SK-N-SH (cell line): ENCODE measurements around the gene APRT. TPM values are rescaled to one million over a fixed set of nuclear protein-coding genes. Genes with fewer than 3 reads are reported as not detected.

Experiments
- CTCF ChIA-PET: fragments of 300-600, 350-600 bp; formaldehyde crosslinking; extraction: SDS; loops from one replicate; lab custom pipeline; 2021; lab: Yijun Ruan, JAX
- POLR2A ChIA-PET: fragments of 350-600 bp; sonication (Branson Sonifier 250); formaldehyde crosslinking; extraction: SDS; loops from one replicate; lab custom pipeline; 2020; ENCODE audit warnings: antibody characterized with exemption, inconsistent platforms; lab: Yijun Ruan, JAX
- DNase-seq: peaks from one replicate; pipeline ENCODE4 v3.0.0; 2012
- H2AFZ ChIP-seq: fragments of 200-600 bp; sonication (generic); 2 replicates; pipeline ENCODE4 v1.8.1; 2016; ENCODE audit warnings: antibody characterized with exemption, mild to moderate bottlenecking, low read depth
- H3F3A ChIP-seq: fragments of 200-600 bp; sonication (generic); replicated peaks from 2 replicates; pipeline ENCODE3; 2016; ENCODE audit warnings: antibody characterized with exemption, mild to moderate bottlenecking; ENCODE audit not compliant: insufficient read depth
- H3K27ac ChIP-seq, 2 experiments: fragments of 200-500 bp in 1 of 2; fragments of 200-600 bp in 1 of 2; sonication (Bioruptor generic) in 1 of 2; sonication (generic), shearing (Covaris generic) in 1 of 2; 2 replicates each; pipeline versions ENCODE4 v1.5.1 to v1.6.1; 2014 to 2016; ENCODE audit warnings: low read depth in 2 of 2, inconsistent platforms in 1 of 2, low read length in 1 of 2, mild to moderate bottlenecking in 1 of 2, mixed read lengths in 1 of 2
- H3K27me3 ChIP-seq: fragments of 200-600 bp; sonication (generic), shearing (Covaris generic); 2 replicates; pipeline ENCODE4 v1.6.1; 2016; ENCODE audit warnings: mixed run types; ENCODE audit not compliant: insufficient read depth
- H3K36me3 ChIP-seq, 2 experiments: fragments of 200-500 bp in 1 of 2; fragments of 200-600 bp in 1 of 2; sonication (Bioruptor generic) in 1 of 2; sonication (generic) in 1 of 2; replicated peaks in 1 of 2; 2 replicates each; pipeline versions ENCODE3 to v1.5.1; 2014 to 2016; ENCODE audit warnings: low read length in 1 of 2, mild to moderate bottlenecking in 1 of 2; ENCODE audit not compliant: insufficient read depth in 2 of 2, control insufficient read depth in 1 of 2
- H3K4me1 ChIP-seq, 2 experiments: fragments of 200-500 bp in 1 of 2; fragments of 200-600 bp in 1 of 2; sonication (Bioruptor generic) in 1 of 2; sonication (generic), shearing (Covaris generic) in 1 of 2; 2 replicates each; pipeline versions ENCODE4 v1.5.1 to v1.6.1; 2014 to 2016; ENCODE audit warnings: low read depth in 1 of 2, low read length in 1 of 2, mixed run types in 1 of 2; ENCODE audit not compliant: insufficient read depth in 2 of 2, control insufficient read depth in 1 of 2
- H3K4me2 ChIP-seq: fragments of 200-600 bp; sonication (generic), shearing (Covaris generic); 2 replicates; pipeline ENCODE4 v1.6.1; 2017; ENCODE audit warnings: mixed run types
- H3K4me3 ChIP-seq, 2 experiments: fragments of 200-500 bp in 1 of 2; fragments of 200-600 bp in 1 of 2; sonication (Bioruptor generic) in 1 of 2; sonication (generic), shearing (Covaris generic) in 1 of 2; 2 replicates each; pipeline versions ENCODE4 v1.5.1 to v1.8.1; 2014 to 2016; ENCODE audit warnings: low read depth in 2 of 2, inconsistent platforms in 1 of 2, low read length in 1 of 2, mild to moderate bottlenecking in 1 of 2, mixed read lengths in 1 of 2, moderate library complexity in 1 of 2
- H3K79me2 ChIP-seq: fragments of 200-600 bp; sonication (generic); 2 replicates; pipeline ENCODE4 v1.8.1; 2017; ENCODE audit warnings: mild to moderate bottlenecking; ENCODE audit not compliant: insufficient read depth
- H3K9ac ChIP-seq: fragments of 200-600 bp; sonication (generic); 2 replicates; pipeline ENCODE4 v1.6.1; 2017; ENCODE audit warnings: mixed run types
- H3K9me2 ChIP-seq: fragments of 200-600 bp; sonication (generic); 2 replicates; pipeline ENCODE4 v1.6.1; 2017; ENCODE audit warnings: mixed run types
- H3K9me3 ChIP-seq: fragments of 200-600 bp; sonication (generic); 2 replicates; pipeline ENCODE4 v1.6.1; 2017; ENCODE audit warnings: mixed run types, mild to moderate bottlenecking, moderate library complexity
- H4K20me1 ChIP-seq: fragments of 200-600 bp; sonication (generic); 2 replicates; pipeline ENCODE4 v1.6.1; 2017; ENCODE audit warnings: mild to moderate bottlenecking, mixed run types; ENCODE audit not compliant: insufficient read depth
- CTCF ChIP-seq: fragments of 200-600 bp; sonication (generic); IDR thresholded peaks from 2 replicates; pipeline ENCODE4 v1.6.1; 2017; ENCODE audit warnings: antibody characterized with exemption, mild to moderate bottlenecking, moderate library complexity
- ELF1 ChIP-seq: IDR thresholded peaks from 2 replicates; pipeline ENCODE4 v1.4.0; 2012
- EZH2phosphoT487 ChIP-seq: fragments of 200-600 bp; sonication (generic); IDR thresholded peaks from 2 replicates; pipeline ENCODE4 v1.6.1; 2017; ENCODE audit warnings: low read depth, mixed run types, mild to moderate bottlenecking, antibody characterized with exemption, moderate library complexity, borderline replicate concordance
- FOXJ3 ChIP-seq: sonication (generic); formaldehyde crosslinking; IDR thresholded peaks from 2 replicates; pipeline ENCODE4 v1.5.1; 2020; ENCODE audit warnings: mild to moderate bottlenecking, missing genetic modification reagents
- FOXM1 ChIP-seq: IDR thresholded peaks from 2 replicates; pipeline ENCODE4 v1.4.0; 2012; ENCODE audit warnings: low read depth, mild to moderate bottlenecking
- GABPA ChIP-seq: IDR thresholded peaks from 2 replicates; pipeline ENCODE4 v1.4.0; 2012; ENCODE audit warnings: low read depth, mild to moderate bottlenecking
- JUND ChIP-seq: IDR thresholded peaks from 2 replicates; pipeline ENCODE4 v1.4.0; 2012
- MAX ChIP-seq: IDR thresholded peaks from 2 replicates; pipeline ENCODE4 v1.4.0; 2012; ENCODE audit warnings: low read depth
- MEF2A ChIP-seq: IDR thresholded peaks from 2 replicates; pipeline ENCODE4 v1.4.0; 2012; ENCODE audit warnings: low read depth, borderline replicate concordance
- NRF1 ChIP-seq: IDR thresholded peaks from 2 replicates; pipeline ENCODE4 v1.6.1; 2012; ENCODE audit warnings: low read depth, mild to moderate bottlenecking, low read length
- POLR2AphosphoS5 ChIP-seq: IDR thresholded peaks from 2 replicates; pipeline ENCODE4 v1.6.1; 2012; ENCODE audit warnings: low read depth, low read length
- RAD21 ChIP-seq: IDR thresholded peaks from 2 replicates; pipeline ENCODE4 v1.6.1; 2012; ENCODE audit warnings: mild to moderate bottlenecking, low read length
- RCOR1 ChIP-seq: fragments of 150-350 bp; IDR thresholded peaks from 2 replicates; pipeline ENCODE4 v1.6.1; 2017; ENCODE audit warnings: antibody characterized with exemption, low read length
- REST ChIP-seq: IDR thresholded peaks from 2 replicates; pipeline ENCODE4 v1.6.1; 2012; ENCODE audit warnings: mild to moderate bottlenecking, low read depth, low read length, moderate library complexity
- RXRA ChIP-seq: IDR thresholded peaks from 2 replicates; pipeline ENCODE4 v1.4.0; 2012; ENCODE audit warnings: low read depth, mild to moderate bottlenecking, borderline replicate concordance
- SIN3A ChIP-seq: IDR thresholded peaks from 2 replicates; pipeline ENCODE4 v1.6.1; 2012; ENCODE audit warnings: low read depth, mild to moderate bottlenecking, low read length, moderate library complexity, borderline replicate concordance
- TAF1 ChIP-seq: IDR thresholded peaks from 2 replicates; pipeline ENCODE4 v1.6.1; 2012; ENCODE audit warnings: low read depth, mild to moderate bottlenecking, low read length, moderate library complexity, borderline replicate concordance
- TEAD4 ChIP-seq: IDR thresholded peaks from 2 replicates; pipeline ENCODE4 v1.4.0; 2012; ENCODE audit warnings: mild to moderate bottlenecking, borderline replicate concordance; ENCODE audit not compliant: insufficient read depth
- USF1 ChIP-seq: IDR thresholded peaks from 2 replicates; pipeline ENCODE4 v1.4.0; 2012; ENCODE audit warnings: low read depth, borderline replicate concordance
- USF2 ChIP-seq: fragments of 150-350 bp; IDR thresholded peaks from 2 replicates; pipeline ENCODE4 v1.6.1; 2017; ENCODE audit warnings: antibody characterized with exemption, low read length, low read depth, borderline replicate concordance
- YY1 ChIP-seq: IDR thresholded peaks from 2 replicates; pipeline ENCODE4 v1.4.0; 2012; ENCODE audit warnings: low read depth, mild to moderate bottlenecking
- ZBTB33 ChIP-seq: IDR thresholded peaks from 2 replicates; pipeline ENCODE4 v1.4.0; 2012; ENCODE audit warnings: low read depth, borderline replicate concordance
- WGBS: methylation state at CpG from one replicate; pipeline ENCODE4 v1.1.6; 2017; ENCODE audit warnings: low lambda C conversion rate; 5-methylcytosine and 5-hydroxymethylcytosine counted together
- polyA plus RNA-seq, 3 experiments: library from polyadenylated mRNA; depleted of rRNA; stranded (reverse); fragments of >200 nt; gene quantifications; 2 replicates each; pipeline ENCODE4 v1.2.3, GENCODE V29; 2012

Gene APRT
- polyA plus RNA-seq (2012; rRNA removed): 178 and 192 TPM in 2 replicates
- polyA plus RNA-seq (2012; cell fraction: cytosol; rRNA removed): 87.4 and 115 TPM in 2 replicates
- polyA plus RNA-seq (2012; cell fraction: nucleus; rRNA removed): 186 and 231 TPM in 2 replicates

GRCh38 chr16:88811769-88812512, at the start of gene APRT:
Gene APRT (minus strand): TSS chr16:88811928. CDS start chr16:88811899, 29 bp downstream.
- no peaks in the 10 kb centered on the region for H3K9me2 ChIP-seq
- peak within 1 kb of the TSS; percentile 79 to 91 for H3K27ac ChIP-seq
- peak within 1 kb of the TSS; percentile 78 for H3K9ac ChIP-seq
- H3K4me1 ChIP-seq: peaks cover 10 to 29% of the 10 kb centered on the region in 2 experiments; a peak in 2 of 4 replicates
- POLR2A ChIA-PET: interaction anchor here (0.9 to 1.4 kb wide), 2 partner anchors 46 to 359 kb away, joined by 3 to 7 read pairs; partner anchors contain the start of gene TRAPPC2L
- DNase-seq: peak; percentile 99
- peak within 1 kb of the TSS; percentile 73 to 74 for H3K4me3 ChIP-seq
- H3K9me3 ChIP-seq: no peaks in the 10 kb centered on the region
- no peaks in the 10 kb centered on the region for H3K27me3 ChIP-seq
- peak within 1 kb of the TSS; percentile 89 for H2AFZ ChIP-seq
- peak within 1 kb of the TSS; percentile 98 for H3K4me2 ChIP-seq
- peaks cover 22% of the 10 kb centered on the region for H4K20me1 ChIP-seq
- peaks cover 25% of the 10 kb centered on the region for H3F3A ChIP-seq
- H3K36me3 ChIP-seq: peaks cover 0 to 23% of the 10 kb centered on the region in 2 experiments
- 0% methylated on average over 14 of the region's 84 CpGs for WGBS
- peaks cover 14% of the 10 kb centered on the region for H3K79me2 ChIP-seq
- CTCF ChIA-PET: interaction anchor here (0.6 to 9.1 kb wide), 15 partner anchors 10 to 406 kb away, joined by 3 to 82 read pairs (median 3); partner anchors contain the start of genes CDH15, GALNS, TRAPPC2L and ZNF778
- peak; percentile 85 for TF ChIP-seq POLR2AphosphoS5
- 0 out of 2 replicates have a peak, but pooled peaks have one; percentile 9 for TF ChIP-seq USF1
- no peak for TF ChIP-seq EZH2phosphoT487
- no peak for TF ChIP-seq JUND
- no peak for TF ChIP-seq SIN3A
- peak; percentile 53 for TF ChIP-seq RAD21
- no peak for TF ChIP-seq FOXM1
- TF ChIP-seq NRF1: peak; percentile 82
- no peak for TF ChIP-seq REST
- no peak for TF ChIP-seq RCOR1
- TF ChIP-seq MEF2A: no peak
- TF ChIP-seq FOXJ3 (CRISPR knock-in tag): no peak
- TF ChIP-seq TAF1: peak; percentile 62; the same call in 1 of the 2 replicates
- TF ChIP-seq RXRA: no peak
- no peak for TF ChIP-seq ZBTB33
- TF ChIP-seq ELF1: no peak
- TF ChIP-seq GABPA: no peak; the same call in 1 of the 2 replicates
- 0 out of 2 replicates have a peak, but pooled peaks have one; percentile 52 for TF ChIP-seq TEAD4
- TF ChIP-seq CTCF: peak; percentile 36
- no peak for TF ChIP-seq USF2
- TF ChIP-seq MAX: peak; percentile 57; the same call in 1 of the 2 replicates
- peak; percentile 86 for TF ChIP-seq YY1
